ENCODE measurements around the gene APEH. TPM values are rescaled to one million over a fixed set of nuclear protein-coding genes. Genes with fewer than 3 reads are reported as not detected.

Gene APEH
- total and polyA plus RNA-seq, 4 donors: 65.1 to 94.1 (median 87.5) TPM

DNA sequence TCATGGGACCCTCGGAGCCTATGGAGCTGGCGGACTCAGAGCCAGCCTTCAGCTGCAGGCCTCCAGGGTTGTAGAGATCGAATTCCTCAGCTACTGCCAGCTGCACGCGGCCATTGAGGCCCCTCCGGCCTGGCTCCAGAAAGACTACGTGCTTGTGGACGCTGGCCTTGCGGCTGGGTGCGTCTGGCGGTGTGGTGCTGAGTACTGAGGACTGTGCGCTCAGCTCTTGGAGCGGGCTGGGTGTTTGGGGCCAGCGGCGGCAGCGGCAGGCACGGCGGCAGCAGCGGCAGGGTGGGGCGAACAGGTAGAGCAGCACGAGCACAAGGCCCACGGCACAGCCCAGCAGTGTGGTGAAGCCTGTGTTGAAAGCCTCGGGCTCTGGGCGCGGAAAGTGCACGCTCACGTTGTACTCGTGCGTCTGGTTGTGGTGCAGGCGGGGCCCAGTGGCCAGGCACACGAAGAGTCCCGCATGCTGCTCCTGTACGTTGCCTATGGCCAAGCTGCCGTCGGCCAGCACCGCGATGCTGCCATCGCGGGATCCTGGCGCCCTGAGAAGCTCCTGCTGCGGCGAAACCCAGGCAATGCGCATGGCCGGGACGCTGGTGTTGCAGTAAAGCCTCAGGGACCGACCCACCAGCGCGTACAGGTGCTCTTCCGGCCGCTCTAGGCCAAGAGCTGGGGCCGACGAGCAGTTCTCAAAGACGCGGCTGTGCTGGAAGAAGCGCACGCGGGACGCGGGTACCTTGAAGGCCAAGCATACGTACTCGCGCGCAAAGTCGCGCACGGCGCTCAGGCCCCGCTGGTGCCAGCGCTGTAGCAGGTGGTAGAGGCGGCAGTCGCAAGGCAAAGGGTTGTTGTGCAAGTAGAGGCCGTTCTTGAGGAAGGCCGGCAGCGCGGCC lies 44.1 kb downstream of the APEH start:
- 82% methylated on average over 75 of the region's 75 CpGs for WGBS
- no peaks in the 10 kb centered on the region for H3K9me3 ChIP-seq (ENCODE audit: control insufficient read depth in 4 of 4, low read length in 3 of 4)
- TF ChIP-seq SP1 (IDR thresholded peaks at IDR 0.05) (no peak), HNF4G (IDR thresholded peaks at IDR 0.05) (no peak), TAF1 (conservative IDR thresholded peaks at IDR 0.05) (no peak), RXRA (IDR thresholded peaks at IDR 0.05) (no peak), NR2F2 (IDR thresholded peaks at IDR 0.05) (no peak), GABPA (IDR thresholded peaks at IDR 0.05 in 1 of 2, conservative IDR thresholded peaks at IDR 0.05 in 1 of 2) (no peak), FOXA2 (IDR thresholded peaks at IDR 0.05) (no peak), RAD21 (IDR thresholded peaks at IDR 0.05) (no peak), YY1 (IDR thresholded peaks at IDR 0.05) (no peak), HNF4A (conservative IDR thresholded peaks at IDR 0.05) (no peak), EGR1 (IDR thresholded peaks at IDR 0.05; ENCODE audit: low read depth in 2 of 2) (no peak), JUND (IDR thresholded peaks at IDR 0.05) (no peak), FOXA1 (IDR thresholded peaks at IDR 0.05) (no peak)
- TF ChIP-seq, protein P1, sequence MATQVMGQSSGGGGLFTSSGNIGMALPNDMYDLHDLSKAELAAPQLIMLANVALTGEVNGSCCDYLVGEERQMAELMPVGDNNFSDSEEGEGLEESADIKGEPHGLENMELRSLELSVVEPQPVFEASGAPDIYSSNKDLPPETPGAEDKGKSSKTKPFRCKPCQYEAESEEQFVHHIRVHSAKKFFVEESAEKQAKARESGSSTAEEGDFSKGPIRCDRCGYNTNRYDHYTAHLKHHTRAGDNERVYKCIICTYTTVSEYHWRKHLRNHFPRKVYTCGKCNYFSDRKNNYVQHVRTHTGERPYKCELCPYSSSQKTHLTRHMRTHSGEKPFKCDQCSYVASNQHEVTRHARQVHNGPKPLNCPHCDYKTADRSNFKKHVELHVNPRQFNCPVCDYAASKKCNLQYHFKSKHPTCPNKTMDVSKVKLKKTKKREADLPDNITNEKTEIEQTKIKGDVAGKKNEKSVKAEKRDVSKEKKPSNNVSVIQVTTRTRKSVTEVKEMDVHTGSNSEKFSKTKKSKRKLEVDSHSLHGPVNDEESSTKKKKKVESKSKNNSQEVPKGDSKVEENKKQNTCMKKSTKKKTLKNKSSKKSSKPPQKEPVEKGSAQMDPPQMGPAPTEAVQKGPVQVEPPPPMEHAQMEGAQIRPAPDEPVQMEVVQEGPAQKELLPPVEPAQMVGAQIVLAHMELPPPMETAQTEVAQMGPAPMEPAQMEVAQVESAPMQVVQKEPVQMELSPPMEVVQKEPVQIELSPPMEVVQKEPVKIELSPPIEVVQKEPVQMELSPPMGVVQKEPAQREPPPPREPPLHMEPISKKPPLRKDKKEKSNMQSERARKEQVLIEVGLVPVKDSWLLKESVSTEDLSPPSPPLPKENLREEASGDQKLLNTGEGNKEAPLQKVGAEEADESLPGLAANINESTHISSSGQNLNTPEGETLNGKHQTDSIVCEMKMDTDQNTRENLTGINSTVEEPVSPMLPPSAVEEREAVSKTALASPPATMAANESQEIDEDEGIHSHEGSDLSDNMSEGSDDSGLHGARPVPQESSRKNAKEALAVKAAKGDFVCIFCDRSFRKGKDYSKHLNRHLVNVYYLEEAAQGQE (IDR thresholded peaks at IDR 0.05): no peak
- TF ChIP-seq, protein P2, sequence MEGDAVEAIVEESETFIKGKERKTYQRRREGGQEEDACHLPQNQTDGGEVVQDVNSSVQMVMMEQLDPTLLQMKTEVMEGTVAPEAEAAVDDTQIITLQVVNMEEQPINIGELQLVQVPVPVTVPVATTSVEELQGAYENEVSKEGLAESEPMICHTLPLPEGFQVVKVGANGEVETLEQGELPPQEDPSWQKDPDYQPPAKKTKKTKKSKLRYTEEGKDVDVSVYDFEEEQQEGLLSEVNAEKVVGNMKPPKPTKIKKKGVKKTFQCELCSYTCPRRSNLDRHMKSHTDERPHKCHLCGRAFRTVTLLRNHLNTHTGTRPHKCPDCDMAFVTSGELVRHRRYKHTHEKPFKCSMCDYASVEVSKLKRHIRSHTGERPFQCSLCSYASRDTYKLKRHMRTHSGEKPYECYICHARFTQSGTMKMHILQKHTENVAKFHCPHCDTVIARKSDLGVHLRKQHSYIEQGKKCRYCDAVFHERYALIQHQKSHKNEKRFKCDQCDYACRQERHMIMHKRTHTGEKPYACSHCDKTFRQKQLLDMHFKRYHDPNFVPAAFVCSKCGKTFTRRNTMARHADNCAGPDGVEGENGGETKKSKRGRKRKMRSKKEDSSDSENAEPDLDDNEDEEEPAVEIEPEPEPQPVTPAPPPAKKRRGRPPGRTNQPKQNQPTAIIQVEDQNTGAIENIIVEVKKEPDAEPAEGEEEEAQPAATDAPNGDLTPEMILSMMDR (IDR thresholded peaks at IDR 0.05; ENCODE audit: low read depth, low read length, missing input control): no peak
- TF ChIP-seq, protein P3, sequence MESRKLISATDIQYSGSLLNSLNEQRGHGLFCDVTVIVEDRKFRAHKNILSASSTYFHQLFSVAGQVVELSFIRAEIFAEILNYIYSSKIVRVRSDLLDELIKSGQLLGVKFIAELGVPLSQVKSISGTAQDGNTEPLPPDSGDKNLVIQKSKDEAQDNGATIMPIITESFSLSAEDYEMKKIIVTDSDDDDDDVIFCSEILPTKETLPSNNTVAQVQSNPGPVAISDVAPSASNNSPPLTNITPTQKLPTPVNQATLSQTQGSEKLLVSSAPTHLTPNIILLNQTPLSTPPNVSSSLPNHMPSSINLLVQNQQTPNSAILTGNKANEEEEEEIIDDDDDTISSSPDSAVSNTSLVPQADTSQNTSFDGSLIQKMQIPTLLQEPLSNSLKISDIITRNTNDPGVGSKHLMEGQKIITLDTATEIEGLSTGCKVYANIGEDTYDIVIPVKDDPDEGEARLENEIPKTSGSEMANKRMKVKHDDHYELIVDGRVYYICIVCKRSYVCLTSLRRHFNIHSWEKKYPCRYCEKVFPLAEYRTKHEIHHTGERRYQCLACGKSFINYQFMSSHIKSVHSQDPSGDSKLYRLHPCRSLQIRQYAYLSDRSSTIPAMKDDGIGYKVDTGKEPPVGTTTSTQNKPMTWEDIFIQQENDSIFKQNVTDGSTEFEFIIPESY (IDR thresholded peaks at IDR 0.05): no peak
- TF ChIP-seq, protein P4, sequence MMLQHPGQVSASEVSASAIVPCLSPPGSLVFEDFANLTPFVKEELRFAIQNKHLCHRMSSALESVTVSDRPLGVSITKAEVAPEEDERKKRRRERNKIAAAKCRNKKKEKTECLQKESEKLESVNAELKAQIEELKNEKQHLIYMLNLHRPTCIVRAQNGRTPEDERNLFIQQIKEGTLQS (IDR thresholded peaks at IDR 0.05): no peak
- TF ChIP-seq, protein P5, sequence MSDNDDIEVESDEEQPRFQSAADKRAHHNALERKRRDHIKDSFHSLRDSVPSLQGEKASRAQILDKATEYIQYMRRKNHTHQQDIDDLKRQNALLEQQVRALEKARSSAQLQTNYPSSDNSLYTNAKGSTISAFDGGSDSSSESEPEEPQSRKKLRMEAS (IDR thresholded peaks at IDR 0.05): no peak
- H3K36me3 ChIP-seq (ENCODE audit: control insufficient read depth in 4 of 4, insufficient read depth in 3 of 4, low read depth in 1 of 4, low read length in 3 of 4): peaks cover 6 to 60% (median 21%) of the 10 kb centered on the region in 4 donors
- H3K9ac ChIP-seq (ENCODE audit: low read depth in 1 of 2, low read length in 2 of 2): no peak overlapping the region
- no peak overlapping the region for H3K27ac ChIP-seq (ENCODE audit: low read depth in 1 of 2, low read length in 2 of 2)
- H3K4me3 ChIP-seq (ENCODE audit: low read depth in 1 of 3, low read length in 3 of 3): no peak overlapping the region
- DNase-seq (ENCODE audit: low spot score): no peak
- no peaks in the 10 kb centered on the region for H3K27me3 ChIP-seq (ENCODE audit: control insufficient read depth in 4 of 4, insufficient read depth in 4 of 4, low read length in 3 of 4)
- H3K4me1 ChIP-seq (ENCODE audit: control insufficient read depth in 4 of 4, insufficient read depth in 4 of 4, low read length in 3 of 4): peaks cover 4 to 27% (median 16%) of the 10 kb centered on the region in 4 donors

Measured in liver (tissue), 9 donors.